Measurements from ENCODE around the gene PRKD1.
"Not testable (repeated sequence)": the region's sequence is repeated elsewhere in the genome, so short reads cannot be mapped to it uniquely, and the experiment has no call there.

PRKD1 gene

DNA sequence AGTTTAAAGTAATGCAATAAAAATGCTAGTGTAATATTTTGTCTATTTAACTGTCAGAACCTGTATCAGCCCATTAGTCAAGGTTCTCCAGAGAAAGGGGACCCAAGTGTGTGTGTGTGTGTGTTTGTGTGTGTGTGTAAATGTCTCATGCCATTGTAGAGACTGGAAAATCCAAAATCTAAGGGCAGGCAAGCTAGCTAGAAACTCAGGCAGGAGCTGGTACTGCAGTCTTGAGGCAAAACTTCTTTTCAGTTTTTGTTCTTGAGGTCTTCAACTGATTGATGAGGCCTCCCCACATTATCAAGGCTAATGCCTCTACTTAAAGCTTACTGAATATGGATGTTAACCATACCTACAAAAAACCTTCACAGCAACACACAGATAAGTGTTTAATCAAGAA, 126.7 kb downstream of the PRKD1 start:
- no peak for DNase-seq

DNA sequence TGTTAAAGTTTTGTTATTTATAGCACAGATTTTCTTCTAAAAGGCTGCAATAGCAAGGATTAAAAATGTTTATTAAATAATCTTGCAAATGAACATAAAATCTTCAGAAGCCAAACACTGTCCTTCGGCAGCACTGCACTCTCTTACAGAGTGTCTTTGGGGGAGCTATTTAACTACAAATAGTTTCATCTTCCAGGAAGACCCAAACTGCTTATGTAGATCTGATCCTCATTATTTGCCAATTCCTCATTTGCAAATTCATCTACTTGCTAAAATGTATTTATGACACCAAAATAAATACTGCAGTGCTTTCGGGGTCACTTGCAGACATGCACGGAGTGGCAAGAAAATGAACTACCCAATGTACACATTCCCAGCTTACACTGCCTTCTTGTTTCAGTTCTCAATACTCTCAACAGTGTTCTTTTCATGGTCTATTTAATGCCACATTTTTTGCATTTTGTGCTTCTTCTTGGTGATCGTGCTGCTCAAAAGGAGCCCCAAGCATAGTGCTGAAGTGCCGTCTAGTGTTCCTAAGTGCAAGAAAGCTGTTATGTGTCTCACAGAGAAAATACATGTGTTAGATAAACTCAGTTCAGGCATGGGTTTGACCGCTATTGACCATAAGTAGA, 128.1 kb downstream of the PRKD1 start:
- peak in 5 of 58 donors; percentile 12 to 46 (median 23) for DNase-seq

DNA sequence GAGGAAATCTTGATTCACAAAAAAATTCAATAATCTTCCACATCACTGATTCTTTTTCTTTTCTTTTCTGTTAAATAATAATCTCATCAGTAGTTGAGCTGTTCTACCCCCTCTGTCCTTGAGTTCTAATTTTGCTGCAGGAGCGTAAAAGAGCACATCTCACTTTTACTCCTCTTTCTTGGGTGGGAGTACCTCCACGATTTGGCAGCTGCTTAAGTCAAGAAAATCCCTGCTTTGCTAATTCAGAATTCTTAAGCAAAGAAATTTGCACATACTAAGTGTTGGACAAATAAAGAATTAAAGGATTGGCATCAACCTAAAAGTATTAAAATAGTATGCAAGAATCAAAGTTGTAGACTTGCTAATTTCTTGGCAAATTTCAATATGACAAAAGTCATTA, 128.8 kb downstream of the PRKD1 start:
- no peak for DNase-seq

DNA sequence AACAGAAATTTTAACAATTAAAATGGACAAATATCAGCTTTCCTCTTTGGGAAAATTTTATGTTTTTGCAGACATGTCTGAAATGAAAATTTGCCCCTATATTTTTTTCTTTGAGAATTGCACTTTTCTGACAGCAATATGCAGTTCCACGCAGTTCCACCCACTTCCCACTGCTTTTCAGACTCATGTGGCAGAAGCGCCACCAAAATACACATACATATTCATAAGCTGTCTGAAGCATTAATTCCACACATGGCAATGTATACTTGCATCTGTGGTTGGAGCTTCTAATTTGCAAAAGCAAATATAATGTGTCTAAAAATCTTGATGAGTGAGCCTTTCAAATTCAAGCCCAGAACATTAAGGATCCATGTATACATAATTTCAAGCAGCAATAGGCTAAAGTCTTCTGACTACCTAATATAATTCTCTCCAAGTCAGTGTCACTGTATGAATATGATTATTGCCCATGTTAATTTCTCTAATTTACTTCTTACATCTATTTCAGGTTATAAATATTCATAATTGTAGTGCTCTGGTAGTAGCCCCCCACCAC, 129.5 kb downstream of the PRKD1 start:
- DNase-seq, result peak in 5 of 58 donors; percentile 1 to 23 (median 6)

DNA sequence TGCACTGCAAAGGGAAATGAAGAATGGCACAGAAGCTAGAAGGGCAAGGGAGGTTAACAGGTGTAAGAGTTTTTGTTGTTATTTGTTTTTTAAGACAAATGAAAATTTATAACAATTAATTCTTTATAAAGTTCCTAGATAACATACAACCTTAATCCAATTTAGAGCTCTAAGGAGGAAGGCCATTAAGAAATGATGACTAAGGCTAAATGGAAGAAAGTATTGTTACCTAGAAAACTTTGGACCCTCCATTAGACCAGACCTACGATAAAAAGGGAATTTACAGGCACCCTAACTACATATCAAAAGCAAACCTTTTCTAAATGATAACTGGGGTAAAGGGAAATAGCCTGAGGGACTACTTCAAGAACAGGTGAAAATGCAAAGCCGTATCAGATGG, 130.8 kb downstream of the PRKD1 start:
- no peak for DNase-seq

DNA sequence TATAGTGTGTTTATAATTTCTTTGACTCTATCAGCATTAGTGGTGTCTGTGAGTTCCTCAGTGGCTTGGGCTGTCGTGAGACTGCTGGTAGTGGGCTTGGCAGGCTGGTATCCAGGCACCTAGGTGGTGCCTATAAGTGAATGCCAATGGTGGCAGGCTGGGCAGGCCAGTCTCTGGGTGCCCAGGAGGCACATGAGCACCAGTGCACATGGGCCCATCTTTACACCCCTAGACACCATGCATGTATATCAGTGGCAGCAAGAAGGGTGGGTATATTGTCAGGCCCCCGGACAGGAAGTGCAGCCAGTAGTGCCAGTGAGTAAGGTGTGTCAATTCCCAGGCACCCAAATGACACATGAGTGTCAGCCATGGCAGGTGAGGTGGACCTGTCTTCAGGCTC, 138.2 kb downstream of the PRKD1 start:
- no peak for DNase-seq

DNA sequence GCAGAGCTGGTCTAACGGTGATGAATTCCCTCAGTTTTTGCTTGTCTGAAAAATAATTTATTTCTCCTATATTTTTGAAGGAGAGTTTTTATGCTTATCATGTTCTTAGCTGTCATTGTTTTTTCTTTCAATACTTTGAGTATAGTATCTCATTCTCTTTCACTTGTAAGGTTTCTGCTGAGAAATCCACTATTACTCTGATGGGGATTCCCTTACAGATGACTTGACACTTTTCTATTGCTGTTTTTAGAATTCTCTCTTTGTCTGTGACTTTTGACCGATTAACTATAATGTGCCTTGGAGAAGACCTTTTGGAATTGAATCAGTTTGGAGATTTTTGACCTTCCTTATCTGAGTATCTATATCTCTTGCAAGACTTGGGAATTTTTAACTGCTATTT, 139.6 kb downstream of the PRKD1 start:
- DNase-seq, result no peak

DNA sequence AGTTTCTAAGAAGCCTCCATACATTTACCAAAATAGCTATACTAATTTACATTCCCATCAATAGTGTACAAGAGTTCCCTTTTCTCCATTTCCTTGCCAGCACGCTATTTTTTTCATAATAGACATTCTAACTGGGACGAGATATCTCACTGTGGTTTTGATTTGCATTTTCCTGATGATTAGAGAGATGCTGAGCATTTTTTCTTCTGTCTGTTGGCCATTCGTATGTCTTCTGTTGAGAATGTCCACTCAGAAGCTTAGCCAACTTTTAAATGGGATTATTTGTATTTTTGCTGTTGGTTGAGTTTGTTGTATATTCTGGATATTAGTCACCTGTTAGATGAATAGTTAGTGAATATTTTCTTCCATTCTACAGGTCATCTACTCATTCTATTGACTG, 144.1 kb downstream of the PRKD1 start:
- no peak for DNase-seq

DNA sequence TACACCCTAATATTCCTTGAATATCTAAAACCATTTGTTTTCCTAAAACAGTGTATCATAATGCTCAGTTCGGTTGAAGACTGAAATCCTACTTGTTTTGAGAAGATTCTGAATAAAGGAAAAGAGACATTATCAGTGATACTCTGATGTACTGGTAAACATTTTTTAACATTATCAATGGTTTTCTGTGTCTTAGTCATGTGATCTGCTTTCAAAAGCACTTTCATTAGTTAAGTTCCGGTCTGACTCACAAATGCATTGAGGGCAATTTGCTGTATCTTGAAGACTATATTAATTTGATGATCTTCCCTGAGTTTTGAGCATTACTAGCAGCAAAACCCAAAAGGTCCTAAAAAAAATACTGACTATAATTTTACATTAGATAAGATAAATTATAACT, 145.6 kb downstream of the PRKD1 start:
- DNase-seq, result no peak

DNA sequence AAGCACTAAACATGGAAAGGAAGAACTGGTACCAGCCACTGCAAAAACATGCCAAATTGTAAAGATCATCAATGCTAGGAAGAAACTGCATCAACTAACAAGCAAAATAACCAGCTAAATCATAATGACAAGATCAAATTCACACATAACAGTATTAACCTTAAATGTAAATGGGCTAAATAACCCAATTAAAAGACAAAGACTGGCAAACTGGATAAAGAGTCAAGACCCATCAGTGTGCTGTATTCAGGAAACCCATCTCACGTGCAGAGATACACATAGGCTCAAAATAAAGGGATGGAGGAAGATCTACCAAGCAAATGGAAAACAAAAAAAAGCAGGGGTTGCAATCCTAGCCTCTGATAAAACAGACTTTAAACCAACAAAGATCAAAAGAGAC, 150.5 kb downstream of the PRKD1 start:
- not testable (repeated sequence) for DNase-seq

DNA sequence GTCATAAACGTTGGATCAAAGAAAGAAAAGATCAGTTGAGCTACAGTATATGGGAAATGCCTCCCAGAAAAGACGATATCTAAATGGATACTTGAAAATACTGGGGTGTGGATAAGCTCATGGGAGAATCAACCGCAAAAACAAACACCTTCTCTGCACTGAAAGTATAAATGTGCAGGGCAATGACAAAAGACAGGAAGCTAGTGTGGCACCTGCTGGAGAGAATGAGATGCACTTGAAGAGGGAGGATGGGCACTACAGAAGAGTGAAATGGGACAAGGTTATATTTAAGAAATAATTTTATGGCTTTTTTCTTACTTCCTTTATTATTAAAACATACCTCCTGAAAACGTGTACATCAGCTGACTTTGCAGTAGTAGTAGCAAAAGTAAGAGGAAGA, 153.7 kb downstream of the PRKD1 start:
- no peak for DNase-seq

DNA sequence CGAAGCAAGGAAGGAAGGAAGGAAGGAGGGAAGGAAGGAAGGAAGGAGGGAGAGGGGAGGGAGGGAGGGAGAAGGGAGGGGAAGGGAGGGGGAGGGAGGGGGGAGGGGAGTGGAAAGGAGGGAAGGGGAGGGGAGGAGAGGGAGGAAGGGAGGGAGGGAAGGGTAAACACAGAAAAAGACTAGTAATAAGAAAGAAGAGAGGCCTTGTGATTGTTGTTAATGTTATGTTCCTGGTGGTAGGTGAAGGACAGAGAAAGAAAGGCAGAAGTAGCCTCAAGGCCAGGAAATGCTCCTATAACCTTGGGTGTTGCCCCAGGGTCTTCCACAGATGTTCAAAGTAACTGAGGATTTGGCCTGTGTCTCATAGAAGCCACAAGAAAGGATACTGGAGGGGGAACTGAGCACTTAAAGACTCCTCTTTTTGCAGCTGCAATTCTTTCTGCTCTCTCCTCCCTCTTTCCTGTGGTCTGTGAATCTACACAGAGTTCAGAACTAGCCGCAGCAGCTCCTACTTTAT, 164.2 kb downstream of the PRKD1 start:
- DNase-seq, result no peak

DNA sequence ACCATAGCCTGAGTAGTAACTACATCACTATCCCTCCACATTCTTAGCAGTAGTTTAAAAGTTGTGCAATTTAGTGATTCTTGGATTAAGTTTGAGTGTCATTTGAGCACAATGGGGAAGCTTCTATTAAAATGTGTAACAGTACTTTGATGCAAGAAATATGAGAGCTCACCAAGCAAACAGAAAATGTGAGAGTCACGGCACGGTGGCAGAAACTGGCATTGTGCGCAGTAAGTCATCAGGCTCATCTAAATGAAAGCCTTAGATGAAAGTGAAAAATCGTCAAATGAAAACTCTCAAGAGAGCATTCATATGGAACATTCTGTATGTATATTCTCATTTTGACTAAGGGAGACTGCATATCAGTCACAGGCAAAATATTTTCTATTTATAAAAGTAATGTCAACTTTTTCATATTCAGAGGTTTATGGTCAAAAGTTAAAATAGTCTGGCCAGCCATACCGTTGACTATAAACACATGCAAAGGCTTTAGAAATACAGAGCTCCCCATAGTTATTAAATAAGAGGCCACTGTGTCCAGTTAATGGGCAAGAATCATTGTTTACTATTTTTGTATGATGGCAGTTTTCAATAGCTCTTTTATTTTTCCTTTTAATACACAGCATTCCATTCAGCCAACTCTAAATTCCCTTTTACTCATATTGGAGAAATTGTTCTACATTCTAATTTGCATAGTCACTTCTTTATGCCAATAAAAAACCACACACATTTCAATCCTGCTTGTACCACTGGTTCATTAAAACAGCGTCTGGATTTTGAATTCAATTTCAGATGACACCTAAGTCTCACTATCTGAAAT, 167.9 kb downstream of the PRKD1 start:
- peak in 1 of 58 donors; percentile 0 for DNase-seq

DNA sequence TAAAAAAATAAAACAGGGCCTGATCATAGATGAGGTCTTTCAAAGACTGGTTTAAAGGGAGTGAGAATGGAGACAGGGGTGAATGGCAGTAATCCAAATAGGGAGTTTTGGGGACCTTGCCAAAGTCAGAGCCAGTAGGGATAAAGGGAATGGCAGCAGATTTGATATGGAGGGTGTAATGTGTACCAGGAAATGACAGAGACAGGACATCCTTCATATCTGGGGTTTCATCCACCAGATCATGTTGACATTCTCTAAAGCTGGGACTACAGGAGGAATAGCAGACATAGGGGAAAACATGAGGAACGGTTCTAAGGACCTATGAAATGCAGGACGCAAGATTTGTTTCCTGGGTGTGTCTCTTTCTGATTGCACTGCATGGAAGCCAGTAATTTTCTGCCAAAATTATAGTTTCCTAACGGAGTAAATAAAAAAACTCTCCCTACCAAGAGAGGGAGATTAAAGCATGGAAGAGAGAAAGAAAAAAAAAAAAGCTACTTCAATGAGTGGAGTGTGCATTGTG, 169.9 kb downstream of the PRKD1 start:
- no peak for DNase-seq

DNA sequence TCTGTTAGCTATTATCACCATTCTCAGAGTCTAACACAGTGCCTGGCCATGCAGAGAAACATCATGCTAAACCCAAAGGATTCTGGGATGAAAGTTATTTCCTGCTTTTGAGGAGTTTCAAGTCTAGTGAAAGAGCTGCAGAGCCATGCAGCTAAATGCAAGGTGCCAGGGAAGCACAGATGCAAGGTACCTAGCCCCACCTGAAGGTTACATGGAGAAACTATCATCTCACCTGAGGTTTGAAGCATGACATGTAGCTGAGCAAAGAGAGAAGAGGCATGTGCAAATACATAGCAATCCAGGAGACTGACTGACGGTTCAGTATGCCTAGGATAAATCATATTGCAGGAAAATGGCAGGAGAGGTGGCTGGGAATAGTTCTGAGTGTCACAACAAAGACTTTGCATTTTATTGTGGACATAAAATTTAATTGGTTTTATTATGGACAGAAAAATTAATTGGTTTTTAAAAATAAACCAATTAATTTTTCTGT, 170.4 kb downstream of the PRKD1 start:
- DNase-seq, result no peak

DNA sequence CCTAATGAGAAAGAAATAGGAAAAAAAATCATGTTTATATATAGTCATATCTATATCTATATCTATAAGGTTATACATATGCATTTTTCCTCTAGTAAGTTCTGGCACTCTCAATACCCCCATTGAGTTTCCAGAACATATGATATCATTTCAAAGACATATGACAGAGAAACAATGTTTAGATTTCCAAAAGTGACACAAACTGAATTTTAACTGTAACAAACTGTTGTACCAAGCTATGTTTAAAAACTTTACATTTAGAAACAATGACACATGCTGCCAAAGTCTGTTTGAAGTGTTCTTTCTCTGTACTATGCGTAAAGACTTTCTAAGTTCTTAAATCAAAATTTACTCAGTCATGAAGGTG, 171.6 kb downstream of the PRKD1 start:
- DNase-seq, result no peak

DNA sequence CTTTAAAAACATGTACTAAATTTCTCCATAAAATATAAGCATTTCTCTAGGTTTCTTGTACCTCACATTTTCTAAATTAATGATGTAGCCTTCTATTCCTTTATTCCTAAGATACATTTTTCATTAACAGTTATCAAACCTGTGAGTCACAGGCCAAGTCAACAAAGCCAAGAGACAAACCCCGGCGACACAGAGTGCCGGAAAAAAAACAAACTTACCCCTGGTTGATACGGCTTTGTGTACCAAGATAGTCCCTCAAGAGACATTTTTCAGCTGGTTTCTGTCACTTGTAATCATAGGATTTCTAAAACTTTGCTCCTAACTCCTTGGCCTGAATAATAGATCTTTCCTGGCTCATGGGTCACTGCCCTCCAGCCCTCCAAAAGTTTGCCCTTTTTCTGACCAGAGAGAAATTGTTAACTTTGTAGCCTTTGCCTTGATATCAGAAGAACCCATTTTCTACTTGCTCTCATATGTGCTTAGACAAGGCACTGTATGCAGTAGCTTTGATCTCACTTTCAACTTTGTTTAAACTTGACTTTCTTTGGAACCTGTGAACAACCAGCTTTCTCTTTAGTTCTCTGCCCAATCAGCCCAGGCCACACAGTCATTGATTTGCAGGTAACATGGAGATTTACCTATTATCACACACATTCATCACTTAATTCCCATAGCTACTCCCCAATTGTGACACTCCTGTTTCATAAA, 172.2 kb downstream of the PRKD1 start:
- DNase-seq, result no peak

DNA sequence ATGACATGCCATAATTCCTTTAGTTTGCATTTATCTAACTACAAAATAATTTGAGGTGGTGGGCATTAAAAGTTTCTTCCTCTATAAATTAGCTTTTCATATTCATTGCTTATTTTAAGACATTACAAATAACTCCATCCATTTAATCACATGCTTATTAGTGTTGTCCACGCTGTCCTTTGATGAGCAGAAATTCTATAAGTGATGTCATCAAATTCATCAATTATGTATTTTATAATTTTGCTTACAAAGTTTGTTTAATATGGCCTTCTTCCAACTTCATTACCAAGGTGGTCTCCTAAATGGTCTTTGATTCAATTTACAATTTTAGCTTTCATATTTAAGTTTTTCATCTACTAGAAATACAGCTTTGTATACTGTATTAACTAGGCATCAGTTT, 173.5 kb downstream of the PRKD1 start:
- DNase-seq, result no peak

DNA sequence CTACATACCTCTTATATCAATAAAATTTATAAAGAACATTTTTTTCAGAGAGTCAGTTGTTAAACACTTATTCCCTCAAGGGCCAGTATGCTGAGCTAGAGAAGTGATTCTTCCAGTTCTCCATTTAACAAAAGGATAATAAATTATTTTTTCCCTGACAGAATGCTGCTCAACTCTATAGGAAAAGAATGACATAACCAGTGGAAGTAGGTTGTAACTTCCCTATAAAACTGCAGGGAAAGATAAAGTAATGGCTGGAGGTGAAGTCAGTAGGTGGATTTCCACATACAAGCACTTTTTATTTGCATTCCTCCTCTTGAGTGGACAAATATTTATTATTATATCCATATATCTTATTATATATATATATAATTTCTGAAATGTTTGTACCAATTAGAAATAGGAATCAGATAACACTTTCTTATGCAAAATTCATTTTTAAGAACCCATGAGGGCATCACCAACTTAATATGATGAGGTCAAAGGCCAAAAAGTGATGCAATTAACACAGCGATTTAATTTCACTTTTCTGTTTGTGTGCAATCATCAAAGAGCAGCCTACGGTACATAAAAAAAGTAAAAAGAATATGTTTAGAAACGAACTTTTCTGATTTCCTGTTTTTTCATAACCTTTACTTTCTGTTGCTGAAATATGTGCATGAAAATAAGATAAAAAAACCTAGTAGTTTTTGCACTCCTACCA, 175.3 kb downstream of the PRKD1 start:
- no peak for DNase-seq

DNA sequence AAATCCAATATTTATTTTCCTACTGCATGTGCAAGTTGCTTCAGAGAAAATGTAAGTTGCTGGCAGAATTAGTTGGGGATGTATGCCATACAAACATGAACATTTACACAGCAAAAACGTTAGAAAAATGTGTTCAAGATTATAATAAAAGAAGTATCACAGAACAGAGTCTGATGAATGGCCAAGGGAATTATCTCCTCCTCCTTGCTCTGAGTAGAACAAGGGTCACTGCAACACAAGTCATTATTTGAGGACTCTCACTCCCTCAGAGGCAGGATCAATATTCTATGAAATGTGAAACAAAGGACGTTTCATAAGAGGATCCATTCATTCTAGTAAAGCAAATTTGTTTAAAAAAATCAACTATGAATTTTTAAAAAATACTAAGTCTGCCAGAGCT, 177.8 kb downstream of the PRKD1 start:
- DNase-seq, result no peak

DNA sequence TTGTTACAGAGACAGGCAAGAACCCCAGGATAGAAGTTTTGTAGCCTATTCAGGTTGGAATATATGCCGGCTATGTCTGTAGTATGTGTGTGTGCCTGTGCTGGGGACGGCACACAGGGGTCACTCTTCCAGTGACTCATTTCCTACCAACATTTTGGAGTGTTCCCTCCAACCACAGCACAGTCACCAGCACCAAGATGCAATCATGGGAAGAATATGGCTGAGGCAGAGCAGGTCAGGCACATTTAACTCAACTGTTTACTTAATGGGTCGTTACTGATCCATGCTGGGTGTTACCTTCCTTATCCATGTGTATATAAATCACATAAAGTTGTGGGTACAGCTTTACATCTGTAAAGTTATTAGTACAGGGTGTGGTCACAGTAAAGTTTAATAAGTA, 178.3 kb downstream of the PRKD1 start:
- no peak for DNase-seq
